Stomach (tissue), 9 donors: Measurements from ENCODE around the gene RGS3. TPM values are rescaled to one million over a fixed set of nuclear protein-coding genes. Genes with fewer than 3 reads are reported as not detected.

Experiments
- DNase-seq, 2 donors: peaks; one replicate each; pipeline versions ENCODE4 v3.0.0 to v3.0.0-alpha.2; 2013 to 2019
- H3K27ac ChIP-seq, 5 donors: fragments of 200-600 bp in 4 of 5; sonication (generic) in 4 of 5; one replicate each; pipeline ENCODE4 v1.5.1; 2013 to 2019; ENCODE audit warnings: mild to moderate bottlenecking in 1 of 5, moderate library complexity in 1 of 5
- H3K27me3 ChIP-seq, 3 donors: fragments of 200-600 bp; sonication (generic); one replicate each; pipeline ENCODE4 v1.5.1; 2017 to 2019; ENCODE audit warnings: mixed run types in 1 of 3
- H3K36me3 ChIP-seq, 4 donors: fragments of 200-600 bp; sonication (generic); 1 replicate in 3 of 4; 2 replicates in 1 of 4; pipeline ENCODE4 v1.5.1; 2016 to 2019
- H3K4me1 ChIP-seq, 4 donors: fragments of 200-600 bp; sonication (generic); one replicate each; pipeline ENCODE4 v1.5.1; 2016 to 2019
- H3K4me3 ChIP-seq, 4 donors: fragments of 200-600 bp; sonication (generic) in 3 of 4; one replicate each; pipeline ENCODE4 v1.5.1; 2016 to 2019; ENCODE audit warnings: mild to moderate bottlenecking in 1 of 4
- H3K9me3 ChIP-seq, 4 donors: fragments of 200-600 bp; sonication (generic); one replicate each; pipeline ENCODE4 v1.5.1; 2016 to 2019
- EP300 ChIP-seq: sonication (generic); formaldehyde crosslinking; IDR thresholded peaks from one replicate; pipeline ENCODE4 v1.6.1; 2017; ENCODE audit warnings: antibody characterized with exemption
- POLR2A ChIP-seq, 4 donors: fragments of 450-650 bp; IDR thresholded peaks; one replicate each; pipeline ENCODE4 v1.6.1; 2016; ENCODE audit warnings: antibody characterized with exemption in 4 of 4, control low read depth in 2 of 4, mild to moderate bottlenecking in 1 of 4, moderate library complexity in 1 of 4
- POLR2AphosphoS5 ChIP-seq, 3 donors: sonication (generic); formaldehyde crosslinking; IDR thresholded peaks; one replicate each; pipeline ENCODE4 v1.6.1; 2016; ENCODE audit warnings: antibody characterized with exemption in 3 of 3
- WGBS, 5 donors: extraction: QIAGEN DNeasy Blood & Tissue Kit in 3 of 5; methylation state at CpG; one replicate each; pipeline versions ENCODE4 v1.1.5 to v1.1.7; 2013 to 2018; 5-methylcytosine and 5-hydroxymethylcytosine counted together
- intact Hi-C: fragments of 100-400 bp; cut with DNase I; formaldehyde crosslinking; loops from one replicate; pipeline ENCODE4 v1.15.1; 2023; ENCODE audit warnings: low total_unique reads
- polyA plus RNA-seq, 3 donors: library from polyadenylated mRNA; stranded (reverse); fragments of 200-250 nt; gene quantifications; one replicate each; pipeline ENCODE4 v1.2.3, GENCODE V29; 2013
- total RNA-seq, 5 donors: library from RNA; depleted of rRNA; stranded (reverse); fragments of >200 nt; gene quantifications; one replicate each; pipeline versions ENCODE4 v1.1.0 to v1.2.3, GENCODE V29; 2014 to 2016
- TF ChIP-seq, protein P1 (sequence below), 7 experiments: fragments of 450-650 bp in 4 of 7; fragments of 200-600 bp in 3 of 7; sonication (generic) in 3 of 7; IDR thresholded peaks; one replicate each; pipeline ENCODE4 v1.5.1; 2016 to 2019; ENCODE audit warnings: antibody characterized with exemption in 7 of 7, control low read depth in 2 of 7, mild to moderate bottlenecking in 1 of 7
- donor health status: healthy with polysubstance abuse.
- donor health status: Bipolar disorder and iron deficiency.
- donor health status: healthy.

RGS3 gene
- total and polyA plus RNA-seq, 8 donors, result 26.6 to 71.4 (median 35.7) TPM

- no peak overlapping the region for H3K4me3 ChIP-seq
- 43 to 62% (median 46%) methylated on average over 7 to 11 of the region's 11 CpGs for WGBS, 5 donors
- no peaks in the 10 kb centered on the region for H3K36me3 ChIP-seq
- no peaks in the 10 kb centered on the region for H3K27me3 ChIP-seq
- no peaks in the 10 kb centered on the region for H3K9me3 ChIP-seq
- intact Hi-C loops, result no loop called here
- TF ChIP-seq, protein P1, sequence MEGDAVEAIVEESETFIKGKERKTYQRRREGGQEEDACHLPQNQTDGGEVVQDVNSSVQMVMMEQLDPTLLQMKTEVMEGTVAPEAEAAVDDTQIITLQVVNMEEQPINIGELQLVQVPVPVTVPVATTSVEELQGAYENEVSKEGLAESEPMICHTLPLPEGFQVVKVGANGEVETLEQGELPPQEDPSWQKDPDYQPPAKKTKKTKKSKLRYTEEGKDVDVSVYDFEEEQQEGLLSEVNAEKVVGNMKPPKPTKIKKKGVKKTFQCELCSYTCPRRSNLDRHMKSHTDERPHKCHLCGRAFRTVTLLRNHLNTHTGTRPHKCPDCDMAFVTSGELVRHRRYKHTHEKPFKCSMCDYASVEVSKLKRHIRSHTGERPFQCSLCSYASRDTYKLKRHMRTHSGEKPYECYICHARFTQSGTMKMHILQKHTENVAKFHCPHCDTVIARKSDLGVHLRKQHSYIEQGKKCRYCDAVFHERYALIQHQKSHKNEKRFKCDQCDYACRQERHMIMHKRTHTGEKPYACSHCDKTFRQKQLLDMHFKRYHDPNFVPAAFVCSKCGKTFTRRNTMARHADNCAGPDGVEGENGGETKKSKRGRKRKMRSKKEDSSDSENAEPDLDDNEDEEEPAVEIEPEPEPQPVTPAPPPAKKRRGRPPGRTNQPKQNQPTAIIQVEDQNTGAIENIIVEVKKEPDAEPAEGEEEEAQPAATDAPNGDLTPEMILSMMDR (IDR thresholded peaks at IDR 0.05), result no peak
- TF ChIP-seq POLR2AphosphoS5 (IDR thresholded peaks at IDR 0.05) (no peak), EP300 (no peak), POLR2A (IDR thresholded peaks at IDR 0.05) (no peak)
- H3K27ac ChIP-seq, result peak overlapping the region; percentile 20 to 90 (median 39)
- peak in 1 of 2 donors; percentile 67 for DNase-seq
- peaks cover 47 to 97% (median 81%) of the 10 kb centered on the region in 4 donors for H3K4me1 ChIP-seq
Measured at GRCh38 chr9:113568571-113569321, 105.2 kb downstream of the RGS3 start.

- TF ChIP-seq POLR2A (IDR thresholded peaks at IDR 0.05), result no peak
- 73 to 88% (median 86%) methylated on average over 2 of the region's 2 CpGs for WGBS, 5 donors
- intact Hi-C loops, result loop anchor here (10.0 kb wide), 1 partner anchor 105 kb away; the partner anchor contains the start of gene RGS3
- Histone ChIP-seq H3K9me3 (no peaks in the 10 kb centered on the region), H3K27me3 (no peaks in the 10 kb centered on the region), H3K36me3 (no peaks in the 10 kb centered on the region), H3K4me1 (peaks cover 39 to 94% (median 74%) of the 10 kb centered on the region in 4 donors), H3K4me3 (no peak overlapping the region), H3K27ac (peak overlapping the region; percentile 20 to 90 (median 39))
- DNase-seq, result no peak
Measured at GRCh38 chr9:113569472-113570060, 106.0 kb downstream of the RGS3 start.

DNA sequence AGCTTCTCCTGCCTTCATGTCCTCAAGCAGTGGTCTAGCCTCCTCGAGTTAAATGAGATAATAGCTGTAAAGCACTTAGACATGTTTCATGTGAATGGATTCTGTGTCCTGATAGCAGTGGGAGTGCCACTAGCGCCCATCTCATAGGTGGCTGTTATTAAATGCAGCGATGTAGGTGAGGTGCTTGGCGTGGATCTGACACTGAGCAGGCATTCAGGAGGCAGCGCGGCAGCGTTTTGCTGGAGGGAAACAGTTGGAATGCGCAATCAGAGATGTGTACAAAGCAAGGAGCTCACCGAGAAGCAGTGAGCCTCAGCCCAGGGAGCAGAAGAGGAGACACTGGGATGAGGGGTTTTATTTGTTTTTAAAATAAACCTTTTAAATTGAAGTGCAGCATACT lies 106.6 kb downstream of the RGS3 start:
- Histone ChIP-seq H3K4me1 (peaks cover 33 to 94% (median 69%) of the 10 kb centered on the region in 4 donors), H3K36me3 (no peaks in the 10 kb centered on the region), H3K9me3 (no peaks in the 10 kb centered on the region), H3K4me3 (no peak overlapping the region), H3K27me3 (no peaks in the 10 kb centered on the region), H3K27ac (peak overlapping the region in 3 of 5 donors; percentile 7 to 65 (median 59))
- no peak for DNase-seq
- intact Hi-C loops, result loop anchor here (10.0 kb wide), 1 partner anchor 105 kb away; the partner anchor contains the start of gene RGS3
- TF ChIP-seq POLR2AphosphoS5 (IDR thresholded peaks at IDR 0.05), result no peak
- TF ChIP-seq POLR2A (IDR thresholded peaks at IDR 0.05), result no peak
- TF ChIP-seq EP300, result no peak
- TF ChIP-seq, protein P1 (IDR thresholded peaks at IDR 0.05), result no peak
- 83 to 92% (median 90%) methylated on average over 9 of the region's 9 CpGs for WGBS, 5 donors

- peak in 1 of 3 donors; percentile 33 for TF ChIP-seq POLR2AphosphoS5 (IDR thresholded peaks at IDR 0.05)
- TF ChIP-seq EP300, result no peak
- Histone ChIP-seq H3K4me1 (peaks cover 26 to 88% (median 62%) of the 10 kb centered on the region in 4 donors), H3K4me3 (no peak overlapping the region), H3K27ac (peak overlapping the region in 3 of 5 donors; percentile 7 to 64 (median 59)), H3K27me3 (no peaks in the 10 kb centered on the region), H3K9me3 (no peaks in the 10 kb centered on the region), H3K36me3 (no peaks in the 10 kb centered on the region)
- intact Hi-C loops, result loop anchor here (10.0 kb wide), 1 partner anchor 106 kb away; the partner anchor contains the start of gene RGS3
- WGBS, 5 donors, result 69 to 75% (median 75%) methylated on average over 12 of the region's 12 CpGs
- no peak for DNase-seq
Measured at GRCh38 chr9:113570749-113571711, 107.5 kb downstream of the RGS3 start.
